HEK293 (cell line): ENCODE data around the gene KLRG1.

Experiments used
- CTCF ChIA-PET: fragments of 350-600 bp; formaldehyde crosslinking; extraction: SDS; loops from one replicate; lab custom pipeline; 2021; ENCODE audit warnings: antibody characterized with exemption; lab: Yijun Ruan, JAX
- POLR2A ChIA-PET: fragments of 300-600 bp; formaldehyde crosslinking; extraction: SDS; loops from one replicate; lab custom pipeline; 2020; ENCODE audit warnings: antibody characterized with exemption, inconsistent platforms; lab: Yijun Ruan, JAX
- H3K27ac ChIP-seq: fragments of 200-500 bp; sonication (Bioruptor generic); 2 replicates; pipeline ENCODE4 v1.5.1; 2014; ENCODE audit warnings: low read depth, low read length, control low read depth, inconsistent platforms; ENCODE audit errors: extremely low read depth
- H3K36me3 ChIP-seq, 2 experiments: fragments of 200-500 bp in 1 of 2; sonication (Bioruptor generic) in 1 of 2; 1 replicate in 1 of 2; 2 replicates in 1 of 2; pipeline ENCODE4 v1.5.1; 2014 to 2017; ENCODE audit warnings: inconsistent platforms in 2 of 2, low read length in 2 of 2; ENCODE audit not compliant: control insufficient read depth in 2 of 2, insufficient read depth in 1 of 2
- H3K4me1 ChIP-seq: fragments of 200-500 bp; sonication (Bioruptor generic); 2 replicates; pipeline ENCODE4 v1.5.1; 2014; ENCODE audit warnings: mild to moderate bottlenecking, low read length, inconsistent platforms; ENCODE audit not compliant: control insufficient read depth, insufficient read depth
- H3K4me3 ChIP-seq: 2 replicates; pipeline ENCODE4 v1.5.1; 2011; ENCODE audit warnings: low read depth, mild to moderate bottlenecking, control low read depth, low read length, moderate library complexity
- H3K9me3 ChIP-seq: fragments of 200-500 bp; sonication (Bioruptor generic); 2 replicates; pipeline ENCODE4 v1.5.1; 2014; ENCODE audit warnings: low read depth, low read length, inconsistent platforms; ENCODE audit not compliant: control insufficient read depth, insufficient read depth
- GLIS2 ChIP-seq: fragments of 450-650 bp; formaldehyde crosslinking; IDR thresholded peaks from 2 replicates; pipeline ENCODE4 v1.5.1; 2016; ENCODE audit warnings: missing biosample characterization, missing genetic modification characterization
- PATZ1 ChIP-seq: fragments of 450-650 bp; formaldehyde crosslinking; IDR thresholded peaks from 2 replicates; pipeline ENCODE4 v1.5.1; 2016; ENCODE audit warnings: missing biosample characterization, missing genetic modification characterization
- REPIN1 ChIP-seq: fragments of 450-650 bp; formaldehyde crosslinking; IDR thresholded peaks from 2 replicates; pipeline ENCODE4 v1.5.1; 2017; ENCODE audit warnings: missing biosample characterization, missing genetic modification characterization, low read depth
- ZBTB1 ChIP-seq: fragments of 450-650 bp; formaldehyde crosslinking; IDR thresholded peaks from 2 replicates; pipeline ENCODE4 v1.5.1; 2016; ENCODE audit warnings: missing biosample characterization, missing genetic modification characterization
- ZBTB11 ChIP-seq: fragments of 450-650 bp; formaldehyde crosslinking; conservative IDR thresholded peaks from 2 replicates; pipeline ENCODE4 v1.5.1; 2016; ENCODE audit warnings: low read depth, missing biosample characterization, missing genetic modification characterization
- ZEB2 ChIP-seq: fragments of 450-650 bp; formaldehyde crosslinking; IDR thresholded peaks from 2 replicates; pipeline ENCODE4 v1.5.1; 2016; ENCODE audit warnings: missing biosample characterization, missing genetic modification characterization
- ZNF10 ChIP-seq: fragments of 450-650 bp; formaldehyde crosslinking; IDR thresholded peaks from 2 replicates; pipeline ENCODE4 v1.5.1; 2017; ENCODE audit warnings: missing biosample characterization, missing genetic modification characterization
- ZNF121 ChIP-seq: fragments of 450-650 bp; formaldehyde crosslinking; IDR thresholded peaks from 2 replicates; pipeline ENCODE4 v1.5.1; 2016; ENCODE audit warnings: missing biosample characterization, missing genetic modification characterization
- ZNF148 ChIP-seq: fragments of 450-650 bp; formaldehyde crosslinking; IDR thresholded peaks from 2 replicates; pipeline ENCODE4 v1.5.0; 2017; ENCODE audit warnings: missing biosample characterization, missing genetic modification characterization, borderline replicate concordance
- ZNF2 ChIP-seq: fragments of 450-650 bp; formaldehyde crosslinking; IDR thresholded peaks from 2 replicates; pipeline ENCODE4 v1.5.1; 2016; ENCODE audit warnings: missing biosample characterization, missing genetic modification characterization
- ZNF214 ChIP-seq: fragments of 450-650 bp; formaldehyde crosslinking; IDR thresholded peaks from 2 replicates; pipeline ENCODE4 v1.5.1; 2017; ENCODE audit warnings: missing biosample characterization, mild to moderate bottlenecking, missing genetic modification characterization, borderline replicate concordance
- ZNF248 ChIP-seq: fragments of 450-650 bp; formaldehyde crosslinking; IDR thresholded peaks from 2 replicates; pipeline ENCODE4 v1.5.1; 2017; ENCODE audit warnings: missing biosample characterization, missing genetic modification characterization
- ZNF274 ChIP-seq, 2 experiments: fragments of 200-500 bp in 1 of 2; fragments of 450-650 bp in 1 of 2; sonication (Bioruptor generic) in 1 of 2; formaldehyde crosslinking in 1 of 2; IDR thresholded peaks; 2 replicates each; pipeline versions ENCODE4 v1.5.1 to v1.6.1; 2014 to 2016; ENCODE audit warnings: borderline replicate concordance in 1 of 2, inconsistent platforms in 1 of 2, low read length in 1 of 2, missing biosample characterization in 1 of 2, missing genetic modification characterization in 1 of 2
- ZNF394 ChIP-seq: fragments of 450-650 bp; formaldehyde crosslinking; IDR thresholded peaks from 2 replicates; pipeline ENCODE4 v1.5.1; 2016; ENCODE audit warnings: missing biosample characterization, missing genetic modification characterization, mild to moderate bottlenecking, moderate library complexity, borderline replicate concordance
- ZNF416 ChIP-seq: fragments of 450-650 bp; formaldehyde crosslinking; IDR thresholded peaks from 2 replicates; pipeline ENCODE4 v1.5.1; 2016; ENCODE audit warnings: missing biosample characterization, missing genetic modification characterization
- ZNF549 ChIP-seq: fragments of 450-650 bp; IDR thresholded peaks from 2 replicates; pipeline ENCODE4 v1.5.1; 2018; ENCODE audit warnings: missing biosample characterization, missing genetic modification characterization, mild to moderate bottlenecking, inconsistent platforms, moderate library complexity
- ZNF596 ChIP-seq: fragments of 450-650 bp; IDR thresholded peaks from 2 replicates; pipeline ENCODE4 v1.5.0; 2018; ENCODE audit warnings: missing biosample characterization, mild to moderate bottlenecking, missing genetic modification characterization, moderate library complexity
- ZNF629 ChIP-seq: fragments of 450-650 bp; formaldehyde crosslinking; IDR thresholded peaks from 2 replicates; pipeline ENCODE4 v1.5.1; 2017; ENCODE audit warnings: missing biosample characterization, missing genetic modification characterization
- ZNF792 ChIP-seq: fragments of 450-650 bp; formaldehyde crosslinking; IDR thresholded peaks from 2 replicates; pipeline ENCODE4 v1.5.1; 2016; ENCODE audit warnings: missing biosample characterization, missing genetic modification characterization
- ZSCAN16 ChIP-seq: fragments of 450-650 bp; formaldehyde crosslinking; IDR thresholded peaks from 2 replicates; pipeline ENCODE4 v1.5.1; 2016; ENCODE audit warnings: missing biosample characterization, missing genetic modification characterization

The KLRG1 gene

GRCh38 chr12:8996682-8997405, 7.5 kb downstream of the KLRG1 start:
- POLR2A ChIA-PET, result interaction anchor here (1.2 kb wide), 1 partner anchor 47 kb away, joined by 3 read pairs; the partner anchor contains the start of gene M6PR
- Histone ChIP-seq H3K27ac (no peak overlapping the region), H3K4me3 (no peak overlapping the region), H3K36me3 (no peaks in the 10 kb centered on the region), H3K9me3 (no peaks in the 10 kb centered on the region), H3K4me1 (no peaks in the 10 kb centered on the region)
- CTCF ChIA-PET, result interaction anchor here (0.7 kb wide), 1 partner anchor 79 kb away, joined by 3 read pairs; no protein-coding TSS in a partner anchor
- TF ChIP-seq ZNF596 (tag by site-specific recombination) (no peak), ZNF148 (tag by site-specific recombination) (no peak), PATZ1 (tag by site-specific recombination) (no peak)

DNA sequence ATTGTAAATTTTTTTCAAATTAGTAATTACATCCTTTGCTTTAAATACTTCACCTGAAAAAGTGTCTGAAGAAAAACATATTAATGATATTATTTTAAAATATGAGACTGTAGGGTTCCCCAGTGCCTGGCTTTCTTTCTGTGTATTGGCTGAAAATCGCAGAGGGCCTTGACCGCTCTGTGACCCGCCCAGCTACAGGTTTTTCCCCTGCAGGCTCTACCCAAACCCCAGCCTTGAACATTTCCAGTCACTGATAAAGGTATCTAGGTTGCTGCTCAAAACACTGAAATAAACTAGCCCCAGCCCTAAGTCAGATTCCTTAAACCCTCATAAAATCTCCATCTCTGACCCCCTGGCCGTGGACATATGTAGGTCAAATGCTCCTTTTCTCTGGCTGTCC, 11.9 kb downstream of the KLRG1 start:
- CTCF ChIA-PET, result no interaction called here
- no peaks in the 10 kb centered on the region for H3K36me3 ChIP-seq
- H3K4me3 ChIP-seq, result no peak overlapping the region
- TF ChIP-seq ZBTB11 (tag by site-specific recombination) (no peak), REPIN1 (tag by site-specific recombination) (no peak), ZNF792 (tag by site-specific recombination) (no peak), ZNF416 (tag by site-specific recombination) (no peak), ZEB2 (tag by site-specific recombination) (no peak), ZNF214 (tag by site-specific recombination) (no peak)
- H3K4me1 ChIP-seq, result no peaks in the 10 kb centered on the region
- POLR2A ChIA-PET, result interaction anchor here (0.6 kb wide), 1 partner anchor 285 kb away, joined by 3 read pairs; no protein-coding TSS in a partner anchor
- H3K9me3 ChIP-seq, result no peaks in the 10 kb centered on the region
- no peak overlapping the region for H3K27ac ChIP-seq

- H3K36me3 ChIP-seq, result no peaks in the 10 kb centered on the region
- H3K9me3 ChIP-seq, result no peaks in the 10 kb centered on the region
- no peak overlapping the region for H3K27ac ChIP-seq
- ChIA-PET POLR2A (no interaction called here), CTCF (no interaction called here)
- no peaks in the 10 kb centered on the region for H3K4me1 ChIP-seq
- H3K4me3 ChIP-seq, result no peak overlapping the region
- TF ChIP-seq ZNF394 (tag by site-specific recombination) (no peak), ZNF2 (tag by site-specific recombination) (no peak), ZNF549 (tag by site-specific recombination) (no peak), ZSCAN16 (tag by site-specific recombination) (no peak), ZNF121 (tag by site-specific recombination) (no peak), ZNF629 (tag by site-specific recombination) (no peak), ZNF248 (tag by site-specific recombination) (no peak), ZNF274 (IDR thresholded peaks at IDR 0.05; ENCODE audit: low read length) (no peak), ZNF274 (tag by site-specific recombination; IDR thresholded peaks at IDR 0.05; ENCODE audit: borderline replicate concordance) (no peak), GLIS2 (tag by site-specific recombination) (no peak), ZBTB1 (tag by site-specific recombination) (no peak), ZNF10 (tag by site-specific recombination) (no peak)
Observed at GRCh38 chr12:9002335-9002734, 13.0 kb downstream of the KLRG1 start.
